Breast epithelium (tissue), 3 donors: ENCODE measurements around the gene HCFC1.

Experiments
- POLR2A ChIP-seq: fragments of 450-650 bp; IDR thresholded peaks from one replicate; pipeline ENCODE4 v1.6.1; 2016; ENCODE audit warnings: antibody characterized with exemption, mild to moderate bottlenecking, moderate library complexity
- TF ChIP-seq, protein P1 (sequence below), 3 donors: fragments of 450-650 bp; IDR thresholded peaks; one replicate each; pipeline ENCODE4 v1.5.1; 2016 to 2017; ENCODE audit warnings: antibody characterized with exemption in 3 of 3, mild to moderate bottlenecking in 3 of 3, moderate library complexity in 3 of 3

DNA sequence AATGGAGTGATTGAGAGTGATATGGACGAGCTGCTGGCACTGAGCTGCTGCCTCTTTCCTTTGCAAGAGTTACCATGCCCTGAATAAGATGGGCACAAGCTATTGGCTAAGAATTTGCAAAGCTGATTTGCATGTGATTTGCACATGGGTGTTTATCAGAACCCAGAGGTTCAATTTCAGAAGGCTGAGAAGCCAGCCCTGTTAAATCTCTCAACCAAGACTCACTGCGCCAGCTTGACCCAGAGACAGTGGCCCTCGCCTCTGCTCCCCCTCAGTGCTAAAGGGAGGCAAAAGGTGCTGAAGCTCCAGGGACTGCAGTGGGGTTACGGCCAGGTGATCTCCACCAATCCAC lies 46.3 kb downstream of the HCFC1 start:
- TF ChIP-seq, protein P1, sequence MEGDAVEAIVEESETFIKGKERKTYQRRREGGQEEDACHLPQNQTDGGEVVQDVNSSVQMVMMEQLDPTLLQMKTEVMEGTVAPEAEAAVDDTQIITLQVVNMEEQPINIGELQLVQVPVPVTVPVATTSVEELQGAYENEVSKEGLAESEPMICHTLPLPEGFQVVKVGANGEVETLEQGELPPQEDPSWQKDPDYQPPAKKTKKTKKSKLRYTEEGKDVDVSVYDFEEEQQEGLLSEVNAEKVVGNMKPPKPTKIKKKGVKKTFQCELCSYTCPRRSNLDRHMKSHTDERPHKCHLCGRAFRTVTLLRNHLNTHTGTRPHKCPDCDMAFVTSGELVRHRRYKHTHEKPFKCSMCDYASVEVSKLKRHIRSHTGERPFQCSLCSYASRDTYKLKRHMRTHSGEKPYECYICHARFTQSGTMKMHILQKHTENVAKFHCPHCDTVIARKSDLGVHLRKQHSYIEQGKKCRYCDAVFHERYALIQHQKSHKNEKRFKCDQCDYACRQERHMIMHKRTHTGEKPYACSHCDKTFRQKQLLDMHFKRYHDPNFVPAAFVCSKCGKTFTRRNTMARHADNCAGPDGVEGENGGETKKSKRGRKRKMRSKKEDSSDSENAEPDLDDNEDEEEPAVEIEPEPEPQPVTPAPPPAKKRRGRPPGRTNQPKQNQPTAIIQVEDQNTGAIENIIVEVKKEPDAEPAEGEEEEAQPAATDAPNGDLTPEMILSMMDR (IDR thresholded peaks at IDR 0.05), result no peak
- no peak for TF ChIP-seq POLR2A
